DND-41 (cell line): ENCODE data around the gene AFF3.

ENCODE experiments used
- CTCF ChIP-seq: IDR thresholded peaks from 2 replicates; pipeline ENCODE4 v1.5.1; 2012; ENCODE audit warnings: borderline replicate concordance, low read length, moderate library complexity, mild to moderate bottlenecking; ENCODE audit not compliant: poor library complexity, severe bottlenecking; ENCODE audit errors: extremely low read depth
- EZH2 ChIP-seq: IDR thresholded peaks from 3 replicates; pipeline ENCODE4 v1.6.1; 2012; ENCODE audit warnings: borderline replicate concordance, low read depth, mild to moderate bottlenecking, moderate library complexity, low read length, inconsistent platforms; ENCODE audit not compliant: severe bottlenecking

- TF ChIP-seq CTCF: no peak
- no peak for TF ChIP-seq EZH2
Measured at GRCh38 chr2:99899058-99899855, 243.1 kb downstream of the AFF3 start.
